ENCODE results near the gene PIP5K1B. TPM values are rescaled to one million over a fixed set of nuclear protein-coding genes. Genes with fewer than 3 reads are reported as not detected.
A peak's percentile ranks its signal among the peaks of the same experiment; 100 is the strongest.

PIP5K1B gene
- total and polyA plus RNA-seq, 2 of the 13 experiments (the other 11 are each of a cell fraction or from before 2014, with no cell fraction given): 15.8 to 17.5 TPM

DNA sequence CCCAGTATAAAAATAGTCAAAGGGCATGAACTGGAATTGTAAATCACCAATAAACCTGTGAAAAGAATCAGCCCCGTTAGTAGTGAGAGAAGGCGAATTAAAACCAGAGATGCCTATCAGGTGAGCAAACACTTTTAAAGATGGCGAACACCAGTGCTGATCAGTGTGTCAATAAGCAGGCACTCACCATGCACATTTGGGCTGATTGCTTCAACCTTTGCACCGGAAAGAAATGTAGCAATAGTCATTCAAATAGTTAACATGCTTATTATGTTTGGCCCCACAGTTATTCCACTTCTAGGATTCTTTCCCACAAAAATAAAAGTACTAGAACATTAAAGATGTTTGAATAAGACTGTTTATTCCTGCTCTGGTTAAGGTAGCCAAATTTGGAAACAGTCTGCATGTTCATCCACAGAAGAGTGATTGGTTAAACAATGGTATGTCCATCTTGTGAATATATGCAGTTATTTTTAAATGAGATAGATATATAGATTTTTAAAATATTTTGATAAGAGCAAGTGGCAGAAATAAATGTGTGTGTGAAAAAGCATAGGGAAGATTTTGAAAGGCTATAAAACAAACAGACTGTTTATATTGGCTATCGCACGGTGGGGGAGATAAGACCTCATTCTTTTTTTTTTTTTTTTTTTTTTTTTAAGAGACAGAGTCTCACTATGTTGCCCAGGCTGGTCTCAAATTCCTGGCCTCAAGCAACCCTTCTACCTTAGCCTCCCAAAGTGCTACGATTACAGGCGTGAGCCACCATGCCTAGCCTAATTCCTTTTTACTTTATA is 112.2 kb downstream of the PIP5K1B start (continued):
- TF ChIP-seq ZNF292 (CRISPR knock-in tag; IDR thresholded peaks at IDR 0.05; ENCODE audit: borderline replicate concordance, low read depth): no peak
- TF ChIP-seq BCL6 (CRISPR knock-in tag; IDR thresholded peaks at IDR 0.05): peak; percentile 85
- no peak for TF ChIP-seq ZBTB8A (CRISPR knock-in tag; IDR thresholded peaks at IDR 0.05; ENCODE audit: borderline replicate concordance, low read depth)
- TF ChIP-seq RARG (CRISPR knock-in tag; IDR thresholded peaks at IDR 0.05; ENCODE audit: low read depth): no peak
- TF ChIP-seq, protein P1, sequence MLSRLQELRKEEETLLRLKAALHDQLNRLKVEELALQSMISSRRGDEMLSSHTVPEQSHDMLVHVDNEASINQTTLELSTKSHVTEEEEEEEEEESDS (CRISPR knock-in tag; IDR thresholded peaks at IDR 0.05; ENCODE audit: borderline replicate concordance): no peak
- TF ChIP-seq ZNF850 (CRISPR knock-in tag; conservative IDR thresholded peaks at IDR 0.05): no peak
- no peak for TF ChIP-seq ZNF607 (CRISPR knock-in tag; IDR thresholded peaks at IDR 0.05; ENCODE audit: borderline replicate concordance)
- no peak for TF ChIP-seq ZNF33B (CRISPR knock-in tag; IDR thresholded peaks at IDR 0.05)
- TF ChIP-seq, protein P2, sequence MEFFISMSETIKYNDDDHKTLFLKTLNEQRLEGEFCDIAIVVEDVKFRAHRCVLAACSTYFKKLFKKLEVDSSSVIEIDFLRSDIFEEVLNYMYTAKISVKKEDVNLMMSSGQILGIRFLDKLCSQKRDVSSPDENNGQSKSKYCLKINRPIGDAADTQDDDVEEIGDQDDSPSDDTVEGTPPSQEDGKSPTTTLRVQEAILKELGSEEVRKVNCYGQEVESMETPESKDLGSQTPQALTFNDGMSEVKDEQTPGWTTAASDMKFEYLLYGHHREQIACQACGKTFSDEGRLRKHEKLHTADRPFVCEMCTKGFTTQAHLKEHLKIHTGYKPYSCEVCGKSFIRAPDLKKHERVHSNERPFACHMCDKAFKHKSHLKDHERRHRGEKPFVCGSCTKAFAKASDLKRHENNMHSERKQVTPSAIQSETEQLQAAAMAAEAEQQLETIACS (CRISPR knock-in tag; IDR thresholded peaks at IDR 0.05): no peak
- TF ChIP-seq, protein P3, sequence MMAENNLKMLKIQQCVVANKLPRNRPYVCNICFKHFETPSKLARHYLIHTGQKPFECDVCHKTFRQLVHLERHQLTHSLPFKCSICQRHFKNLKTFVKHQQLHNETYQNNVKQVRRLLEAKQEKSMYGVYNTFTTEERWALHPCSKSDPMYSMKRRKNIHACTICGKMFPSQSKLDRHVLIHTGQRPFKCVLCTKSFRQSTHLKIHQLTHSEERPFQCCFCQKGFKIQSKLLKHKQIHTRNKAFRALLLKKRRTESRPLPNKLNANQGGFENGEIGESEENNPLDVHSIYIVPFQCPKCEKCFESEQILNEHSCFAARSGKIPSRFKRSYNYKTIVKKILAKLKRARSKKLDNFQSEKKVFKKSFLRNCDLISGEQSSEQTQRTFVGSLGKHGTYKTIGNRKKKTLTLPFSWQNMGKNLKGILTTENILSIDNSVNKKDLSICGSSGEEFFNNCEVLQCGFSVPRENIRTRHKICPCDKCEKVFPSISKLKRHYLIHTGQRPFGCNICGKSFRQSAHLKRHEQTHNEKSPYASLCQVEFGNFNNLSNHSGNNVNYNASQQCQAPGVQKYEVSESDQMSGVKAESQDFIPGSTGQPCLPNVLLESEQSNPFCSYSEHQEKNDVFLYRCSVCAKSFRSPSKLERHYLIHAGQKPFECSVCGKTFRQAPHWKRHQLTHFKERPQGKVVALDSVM (CRISPR knock-in tag; IDR thresholded peaks at IDR 0.05): no peak
- no peak for TF ChIP-seq ZNF234 (CRISPR knock-in tag; conservative IDR thresholded peaks at IDR 0.05)
- TF ChIP-seq ZBTB1 (CRISPR knock-in tag; IDR thresholded peaks at IDR 0.05; ENCODE audit: borderline replicate concordance): no peak
- TF ChIP-seq TBL1XR1 (IDR thresholded peaks at IDR 0.05; ENCODE audit: borderline replicate concordance, low read length, partially characterized antibody): no peak
- TF ChIP-seq ZBTB42 (CRISPR knock-in tag; IDR thresholded peaks at IDR 0.05): no peak
- TF ChIP-seq, protein P4, sequence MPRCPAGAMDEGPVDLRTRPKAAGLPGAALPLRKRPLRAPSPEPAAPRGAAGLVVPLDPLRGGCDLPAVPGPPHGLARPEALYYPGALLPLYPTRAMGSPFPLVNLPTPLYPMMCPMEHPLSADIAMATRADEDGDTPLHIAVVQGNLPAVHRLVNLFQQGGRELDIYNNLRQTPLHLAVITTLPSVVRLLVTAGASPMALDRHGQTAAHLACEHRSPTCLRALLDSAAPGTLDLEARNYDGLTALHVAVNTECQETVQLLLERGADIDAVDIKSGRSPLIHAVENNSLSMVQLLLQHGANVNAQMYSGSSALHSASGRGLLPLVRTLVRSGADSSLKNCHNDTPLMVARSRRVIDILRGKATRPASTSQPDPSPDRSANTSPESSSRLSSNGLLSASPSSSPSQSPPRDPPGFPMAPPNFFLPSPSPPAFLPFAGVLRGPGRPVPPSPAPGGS (CRISPR knock-in tag; IDR thresholded peaks at IDR 0.05): no peak
- TF ChIP-seq, protein P5, sequence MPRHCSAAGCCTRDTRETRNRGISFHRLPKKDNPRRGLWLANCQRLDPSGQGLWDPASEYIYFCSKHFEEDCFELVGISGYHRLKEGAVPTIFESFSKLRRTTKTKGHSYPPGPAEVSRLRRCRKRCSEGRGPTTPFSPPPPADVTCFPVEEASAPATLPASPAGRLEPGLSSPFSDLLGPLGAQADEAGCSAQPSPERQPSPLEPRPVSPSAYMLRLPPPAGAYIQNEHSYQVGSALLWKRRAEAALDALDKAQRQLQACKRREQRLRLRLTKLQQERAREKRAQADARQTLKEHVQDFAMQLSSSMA (CRISPR knock-in tag; IDR thresholded peaks at IDR 0.05): no peak
- TF ChIP-seq, protein P6, sequence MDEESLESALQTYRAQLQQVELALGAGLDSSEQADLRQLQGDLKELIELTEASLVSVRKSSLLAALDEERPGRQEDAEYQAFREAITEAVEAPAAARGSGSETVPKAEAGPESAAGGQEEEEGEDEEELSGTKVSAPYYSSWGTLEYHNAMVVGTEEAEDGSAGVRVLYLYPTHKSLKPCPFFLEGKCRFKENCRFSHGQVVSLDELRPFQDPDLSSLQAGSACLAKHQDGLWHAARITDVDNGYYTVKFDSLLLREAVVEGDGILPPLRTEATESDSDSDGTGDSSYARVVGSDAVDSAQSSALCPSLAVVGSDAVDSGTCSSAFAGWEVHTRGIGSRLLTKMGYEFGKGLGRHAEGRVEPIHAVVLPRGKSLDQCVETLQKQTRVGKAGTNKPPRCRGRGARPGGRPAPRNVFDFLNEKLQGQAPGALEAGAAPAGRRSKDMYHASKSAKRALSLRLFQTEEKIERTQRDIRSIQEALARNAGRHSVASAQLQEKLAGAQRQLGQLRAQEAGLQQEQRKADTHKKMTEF (CRISPR knock-in tag; IDR thresholded peaks at IDR 0.05): peak; percentile 72; the same call in 1 of the 2 replicates
- TF ChIP-seq ZNF10 (CRISPR knock-in tag; IDR thresholded peaks at IDR 0.05; ENCODE audit: borderline replicate concordance, low read depth): no peak
- no peak for TF ChIP-seq BRCA1 (CRISPR knock-in tag; IDR thresholded peaks at IDR 0.05)
- 0 out of 2 replicates have a peak, but pooled peaks have one; percentile 37 for TF ChIP-seq ZSCAN29 (CRISPR knock-in tag; conservative IDR thresholded peaks at IDR 0.05)
